HepG2 (cell line): ENCODE results near the gene ICAM2. TPM values are rescaled to one million over a fixed set of nuclear protein-coding genes. Genes with fewer than 3 reads are reported as not detected.

ENCODE experiments used
- ATAC-seq: fragments of 200-7000 bp; cut with Tn5 transposase; 3 replicates; pipeline ENCODE4 v1.9.1; 2020; ENCODE audit warnings: mild to moderate bottlenecking, moderate library complexity
- BruUV-seq: library from RNA; stranded (reverse); fragments of 400-500 nt; replicated peaks from 2 replicates; lab custom pipeline; 2021; lab: Mats Ljungman, UMichigan
- CTCF ChIA-PET: fragments of 300-600 bp; formaldehyde crosslinking; extraction: SDS; loops from one replicate; lab custom pipeline; 2021; ENCODE audit warnings: low total read pairs, inconsistent platforms, low intra/inter-chr PET ratio; lab: Yijun Ruan, JAX
- POLR2A ChIA-PET: fragments of 350-600 bp; sonication (Branson Sonifier 250); formaldehyde crosslinking; loops from one replicate; lab custom pipeline; 2020; ENCODE audit warnings: antibody characterized with exemption, inconsistent platforms; lab: Yijun Ruan, JAX
- DNase-seq: peaks from one replicate; pipeline ENCODE4 v3.0.0-alpha.2; 2015; ENCODE audit warnings: low spot score
- FAIRE-seq: peaks from 3 replicates; lab custom pipeline; 2011; peaks lifted over from hg19 to GRCh38; lab: Jason Lieb, UNC
- H2AFZ ChIP-seq: one replicate; pipeline ENCODE4 v1.6.1; 2011; ENCODE audit warnings: low read length, inconsistent platforms
- H3K27ac ChIP-seq: fragments of 300-600 bp; 3 replicates; pipeline ENCODE4 v1.8.0; 2011; ENCODE audit warnings: mixed run types, mild to moderate bottlenecking, mixed read lengths, low read length, inconsistent platforms; ENCODE audit not compliant: insufficient read depth; ENCODE audit errors: extremely low read length
- H3K27me3 ChIP-seq, 2 experiments: fragments of 200-600 bp in 1 of 2; 2 replicates in 1 of 2; 3 replicates in 1 of 2; pipeline versions ENCODE4 v1.6.0 to v1.8.0; 2011; ENCODE audit warnings: low read length in 2 of 2, mild to moderate bottlenecking in 2 of 2, moderate library complexity in 2 of 2, inconsistent platforms in 1 of 2; ENCODE audit not compliant: insufficient read depth in 2 of 2, control insufficient read depth in 1 of 2
- H3K36me3 ChIP-seq, 2 experiments: fragments of 200-600 bp in 1 of 2; replicated peaks in 1 of 2; 2 replicates in 1 of 2; 3 replicates in 1 of 2; pipeline versions ENCODE4 v1.5.1 to v1.8.0; 2011; ENCODE audit warnings: low read length in 2 of 2, inconsistent platforms in 1 of 2; ENCODE audit not compliant: insufficient read depth in 2 of 2, control insufficient read depth in 1 of 2
- H3K4me1 ChIP-seq: 2 replicates; pipeline ENCODE4 v1.5.1; 2012; ENCODE audit warnings: low read length, inconsistent platforms; ENCODE audit not compliant: insufficient read depth
- H3K4me2 ChIP-seq: 2 replicates; pipeline ENCODE4 v1.6.0; 2011; ENCODE audit warnings: low read depth, low read length, inconsistent platforms
- H3K4me3 ChIP-seq, 3 experiments: fragments of 200-600 bp in 1 of 3; sonication (generic), shearing (Covaris generic) in 1 of 3; replicated peaks in 1 of 3; 2 replicates each; pipeline ENCODE4 v1.5.1; 2011 to 2016; ENCODE audit warnings: low read length in 3 of 3, inconsistent platforms in 2 of 3, low read depth in 2 of 3, mild to moderate bottlenecking in 2 of 3, control low read depth in 1 of 3, mixed read lengths in 1 of 3; ENCODE audit not compliant: insufficient read depth in 1 of 3
- H3K79me2 ChIP-seq: one replicate; pipeline ENCODE4 v1.6.1; 2011; ENCODE audit warnings: low read length, inconsistent platforms; ENCODE audit not compliant: insufficient read depth
- H3K9ac ChIP-seq: 2 replicates; pipeline ENCODE4 v1.6.0; 2011; ENCODE audit warnings: mild to moderate bottlenecking, low read depth, low read length, inconsistent platforms; ENCODE audit not compliant: insufficient read depth
- H3K9me3 ChIP-seq: 2 replicates; pipeline ENCODE4 v1.5.1; 2012; ENCODE audit warnings: mild to moderate bottlenecking, low read length
- H4K20me1 ChIP-seq: 2 replicates; pipeline ENCODE4 v1.6.0; 2011; ENCODE audit warnings: inconsistent platforms, mild to moderate bottlenecking, low read length, moderate library complexity; ENCODE audit not compliant: insufficient read depth
- AGO1 ChIP-seq: fragments of 200-400 bp; formaldehyde crosslinking; IDR thresholded peaks from 2 replicates; pipeline ENCODE4 v1.6.1; 2017; ENCODE audit warnings: mild to moderate bottlenecking, low read depth, low read length, moderate library complexity; ENCODE audit not compliant: poor library complexity, severe bottlenecking
- FOSL1 ChIP-seq: sonication (generic); formaldehyde crosslinking; IDR thresholded peaks from 2 replicates; pipeline ENCODE4 v1.9.0; 2021; ENCODE audit warnings: missing genetic modification reagents, borderline replicate concordance
- HDAC2 ChIP-seq: sonication (generic); formaldehyde crosslinking; IDR thresholded peaks from 2 replicates; pipeline ENCODE4 v1.4.0; 2020; ENCODE audit warnings: missing genetic modification reagents
- HMGXB4 ChIP-seq, 2 experiments: sonication (generic) in 1 of 2; formaldehyde crosslinking in 1 of 2; IDR thresholded peaks; 2 replicates each; pipeline versions ENCODE4 v1.4.0 to v1.6.1; 2018 to 2020; ENCODE audit warnings: missing genetic modification reagents in 2 of 2, borderline replicate concordance in 1 of 2, low read depth in 1 of 2, mild to moderate bottlenecking in 1 of 2, missing biosample characterization in 1 of 2
- KDM4B ChIP-seq: sonication (generic); formaldehyde crosslinking; IDR thresholded peaks from 2 replicates; pipeline ENCODE4 v1.4.0; 2020; ENCODE audit warnings: missing genetic modification reagents
- NFATC3 ChIP-seq: sonication (generic); formaldehyde crosslinking; IDR thresholded peaks from 2 replicates; pipeline ENCODE4 v1.5.1; 2020; ENCODE audit warnings: mild to moderate bottlenecking, missing genetic modification reagents
- TRAFD1 ChIP-seq: sonication (generic); formaldehyde crosslinking; IDR thresholded peaks from 2 replicates; pipeline ENCODE4 v1.5.1; 2020; ENCODE audit warnings: missing genetic modification reagents, mild to moderate bottlenecking, borderline replicate concordance
- YEATS2 ChIP-seq: sonication (generic); formaldehyde crosslinking; IDR thresholded peaks from 2 replicates; pipeline ENCODE4 v1.4.0; 2020; ENCODE audit warnings: missing genetic modification reagents, borderline replicate concordance
- ZBTB8A ChIP-seq: sonication (generic); formaldehyde crosslinking; IDR thresholded peaks from 2 replicates; pipeline ENCODE4 v1.4.0; 2020; ENCODE audit warnings: mild to moderate bottlenecking, low read depth, missing genetic modification reagents, borderline replicate concordance
- ZFY ChIP-seq: sonication (generic); formaldehyde crosslinking; IDR thresholded peaks from 2 replicates; pipeline ENCODE4 v1.4.0; 2020; ENCODE audit warnings: missing genetic modification reagents
- ZNF101 ChIP-seq: sonication (generic); formaldehyde crosslinking; IDR thresholded peaks from 2 replicates; pipeline ENCODE4 v1.4.0; 2020; ENCODE audit warnings: mild to moderate bottlenecking, low read depth, missing genetic modification reagents, borderline replicate concordance
- ZNF282 ChIP-seq: fragments of 450-650 bp; IDR thresholded peaks from 2 replicates; pipeline ENCODE4 v1.6.1; 2018; ENCODE audit not compliant: partially characterized antibody
- ZNF34 ChIP-seq: sonication (generic); formaldehyde crosslinking; IDR thresholded peaks from 2 replicates; pipeline ENCODE4 v1.4.0; 2020; ENCODE audit warnings: mild to moderate bottlenecking, missing genetic modification reagents, borderline replicate concordance
- ZNF563 ChIP-seq: sonication (generic); formaldehyde crosslinking; IDR thresholded peaks from 2 replicates; pipeline ENCODE4 v1.8.0; 2022; ENCODE audit warnings: mild to moderate bottlenecking, moderate library complexity, missing genetic modification reagents
- WGBS: methylation state at CpG from one replicate; pipeline ENCODE4 v1.1.6; 2017; ENCODE audit warnings: low lambda C conversion rate; 5-methylcytosine and 5-hydroxymethylcytosine counted together
- in situ Hi-C: cut with HindIII; loops from 2 replicates; pipeline ENCODE4 v1.10.0; 2017; ENCODE audit warnings: low pct_unique_long_range_greater_than_20kb; ENCODE audit not compliant: extremely low pct_ligation_motif_present
- intact Hi-C: fragments of 100-400 bp; cut with micrococcal nuclease; formaldehyde crosslinking; loops from one replicate; pipeline ENCODE4 v1.10.0; 2022; ENCODE audit not compliant: unreplicated experiment
- polyA plus RNA-seq, 8 experiments: library from polyadenylated mRNA; depleted of rRNA in 3 of 8; stranded (reverse) in 7 of 8; unstranded in 1 of 8; fragments of >200 nt; fragmentation: Illumina TruSeq in 4 of 8; extraction: Trizol in 4 of 8; gene quantifications; 2 replicates each; pipeline versions ENCODE4 v1.2.1 to v1.2.3, GENCODE V29; 2011 to 2016; ENCODE audit warnings: low read depth in 4 of 8, missing spikeins in 1 of 8, mixed read lengths in 1 of 8; ENCODE audit not compliant: insufficient read depth in 1 of 8
- total RNA-seq, 5 experiments: library from RNA; depleted of rRNA; stranded (reverse); fragments of >200 nt; fragmentation: Illumina TruSeq; extraction: Trizol; gene quantifications; 2 replicates each; pipeline ENCODE4 v1.2.3, GENCODE V29; 2016; ENCODE audit warnings: low read depth in 1 of 5
- TF ChIP-seq, protein P1 (sequence below): sonication (generic); formaldehyde crosslinking; IDR thresholded peaks from 2 replicates; pipeline ENCODE4 v1.5.1; 2020; ENCODE audit warnings: mild to moderate bottlenecking, moderate library complexity, missing genetic modification reagents

Gene ICAM2
- total and polyA plus RNA-seq, 2 of the 13 experiments (the other 11 are each of a cell fraction or from before 2014, with no cell fraction given), result 10.9 to 20.8 TPM

DNA sequence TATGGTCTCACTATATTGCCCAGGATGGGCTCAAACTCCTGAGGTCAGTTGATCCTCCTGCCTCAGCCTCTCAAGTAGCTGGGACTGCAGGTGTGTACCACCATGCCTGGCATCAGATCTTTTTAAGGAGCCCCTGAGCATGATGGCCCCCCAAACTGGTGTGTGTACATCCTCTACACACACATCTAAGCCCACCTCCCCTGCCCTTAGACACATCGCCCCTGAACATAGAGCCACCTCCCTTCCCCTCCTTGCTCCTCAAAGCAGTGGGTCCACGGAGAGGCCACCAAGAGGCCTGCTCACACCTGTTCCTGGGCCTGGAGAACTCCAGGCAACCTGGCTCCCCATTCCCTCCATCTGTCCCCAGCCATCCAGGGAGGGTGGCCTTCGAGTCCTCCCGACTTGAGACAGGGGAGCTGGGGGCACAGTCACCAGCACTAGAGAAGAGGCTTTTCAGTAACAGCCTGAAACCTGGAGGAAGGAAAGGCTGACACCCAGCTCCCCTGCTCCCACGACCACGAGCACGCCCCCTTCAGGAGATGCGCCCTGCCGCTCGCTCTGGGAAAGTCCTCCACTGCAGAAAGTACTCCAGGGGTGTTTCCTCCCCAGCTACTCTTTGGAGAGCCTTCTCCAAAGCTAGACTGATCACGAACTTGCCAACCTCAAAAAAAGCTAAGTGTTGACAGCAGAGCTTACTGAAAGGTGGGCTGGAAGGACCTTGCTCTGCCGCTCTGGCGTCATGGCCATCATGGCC lies 34.9 kb downstream of the ICAM2 start (continued):
- no peak for TF ChIP-seq HMGXB4 (CRISPR knock-in tag; IDR thresholded peaks at IDR 0.05; ENCODE audit: borderline replicate concordance in 1 of 2, low read depth in 1 of 2)

DNA sequence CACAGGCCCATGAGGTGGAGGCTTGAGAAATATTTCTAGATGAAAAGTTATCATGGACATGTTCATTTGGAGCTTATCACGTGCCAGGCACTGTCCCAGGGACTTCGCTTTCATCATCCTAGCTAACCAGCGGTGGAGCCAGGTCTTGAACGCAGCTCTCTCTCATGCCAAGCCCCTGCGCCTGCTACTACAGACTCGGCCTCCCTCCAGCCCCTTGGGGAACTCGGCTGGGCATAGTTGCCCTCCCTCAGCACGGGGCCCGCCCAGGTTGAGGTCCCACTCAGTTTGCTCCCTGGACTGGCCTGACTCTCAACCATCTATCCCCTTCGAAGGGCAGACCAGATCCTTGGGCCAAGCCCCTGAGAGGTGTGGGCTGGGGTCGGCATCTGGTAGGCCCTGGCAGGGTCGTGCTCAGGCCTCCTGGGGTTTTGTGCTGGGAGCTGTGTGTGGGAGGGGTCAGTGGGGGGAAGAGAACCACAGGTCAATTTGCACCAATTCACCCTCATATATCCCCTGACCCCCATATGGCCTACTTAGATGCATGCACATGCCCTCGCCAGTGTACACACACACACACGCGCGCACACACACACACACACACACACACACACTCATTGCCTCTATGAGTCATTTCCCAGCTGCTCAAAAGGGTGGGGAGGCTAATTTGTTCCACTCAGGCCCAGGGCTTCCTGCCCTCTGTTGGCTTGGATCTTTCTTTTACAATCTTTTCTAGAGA lies 35.6 kb downstream of the ICAM2 start:
- no peak overlapping the region for H3K27ac ChIP-seq
- H2AFZ ChIP-seq, result no peak overlapping the region
- H3K4me2 ChIP-seq, result no peak overlapping the region
- intact Hi-C loops, result no loop called here
- no peak for ATAC-seq
- FAIRE-seq, result no peak
- in situ Hi-C loops, result no loop called here
- POLR2A ChIA-PET, result no interaction called here
- H3K9ac ChIP-seq, result no peak overlapping the region
- DNase-seq, result peak; percentile 38
- H3K9me3 ChIP-seq, result peaks cover 8% of the 10 kb centered on the region
- CTCF ChIA-PET, result interaction anchor here (1.2 kb wide), 1 partner anchor 66 kb away, joined by 5 read pairs; the partner anchor contains the start of gene GH1
- BruUV-seq, result no TSS peak
- H3K79me2 ChIP-seq, result no peaks in the 10 kb centered on the region
- no peak overlapping the region for H3K4me3 ChIP-seq
- H3K4me1 ChIP-seq, result peaks cover 43% of the 10 kb centered on the region
- no peaks in the 10 kb centered on the region for H4K20me1 ChIP-seq
- H3K27me3 ChIP-seq, result peaks cover 13 to 46% of the 10 kb centered on the region in 2 experiments; a peak in 4 of 5 replicates
- 33% methylated on average over 16 of the region's 16 CpGs for WGBS
- H3K36me3 ChIP-seq, result no peaks in the 10 kb centered on the region
- no peak for TF ChIP-seq AGO1
- no peak for TF ChIP-seq TRAFD1
- TF ChIP-seq KDM4B, result no peak
- TF ChIP-seq NFATC3 (CRISPR knock-in tag), result no peak
- no peak for TF ChIP-seq ZNF101
- no peak for TF ChIP-seq ZNF34
- no peak for TF ChIP-seq ZBTB8A (CRISPR knock-in tag)
- TF ChIP-seq ZNF282, result no peak
- TF ChIP-seq ZNF563 (CRISPR knock-in tag), result no peak
- no peak for TF ChIP-seq FOSL1 (CRISPR knock-in tag)
- TF ChIP-seq YEATS2 (CRISPR knock-in tag), result no peak
- TF ChIP-seq, protein P1, sequence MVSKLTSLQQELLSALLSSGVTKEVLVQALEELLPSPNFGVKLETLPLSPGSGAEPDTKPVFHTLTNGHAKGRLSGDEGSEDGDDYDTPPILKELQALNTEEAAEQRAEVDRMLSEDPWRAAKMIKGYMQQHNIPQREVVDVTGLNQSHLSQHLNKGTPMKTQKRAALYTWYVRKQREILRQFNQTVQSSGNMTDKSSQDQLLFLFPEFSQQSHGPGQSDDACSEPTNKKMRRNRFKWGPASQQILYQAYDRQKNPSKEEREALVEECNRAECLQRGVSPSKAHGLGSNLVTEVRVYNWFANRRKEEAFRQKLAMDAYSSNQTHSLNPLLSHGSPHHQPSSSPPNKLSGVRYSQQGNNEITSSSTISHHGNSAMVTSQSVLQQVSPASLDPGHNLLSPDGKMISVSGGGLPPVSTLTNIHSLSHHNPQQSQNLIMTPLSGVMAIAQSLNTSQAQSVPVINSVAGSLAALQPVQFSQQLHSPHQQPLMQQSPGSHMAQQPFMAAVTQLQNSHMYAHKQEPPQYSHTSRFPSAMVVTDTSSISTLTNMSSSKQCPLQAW (CRISPR knock-in tag), result no peak
- TF ChIP-seq HDAC2 (CRISPR knock-in tag), result no peak
- TF ChIP-seq ZFY (CRISPR knock-in tag), result no peak
